ENCODE data around the gene PRSS38. TPM values are rescaled to one million over a fixed set of nuclear protein-coding genes. Genes with fewer than 3 reads are reported as not detected.
"Not testable (repeated sequence)": the region's sequence is repeated elsewhere in the genome, so short reads cannot be mapped to it uniquely, and the experiment has no call there.

The PRSS38 gene
- total and polyA plus RNA-seq, 2 donors (not counting 3 experiments of a cell fraction or from before 2014, with no cell fraction given), result not detected

- BruUV-seq (replicated peaks), result no TSS peak
- Histone ChIP-seq H4K20me1 (replicated peaks; ENCODE audit: control insufficient read depth, extremely low read depth, insufficient read depth, low read length) (no peaks in the 10 kb centered on the region), H3K4me1 (ENCODE audit: control insufficient read depth, extremely low read depth, insufficient read depth, low read length) (no peaks in the 10 kb centered on the region), H3K9ac (replicated peaks; ENCODE audit: extremely low read depth, insufficient read depth, low read length) (no peak overlapping the region), H3K4me2 (ENCODE audit: insufficient read depth, low read length) (no peak overlapping the region), H2AFZ (ENCODE audit: low read depth, low read length) (no peak overlapping the region), H3K79me2 (ENCODE audit: control insufficient read depth, insufficient read depth, low read length) (no peaks in the 10 kb centered on the region), H3K27ac (ENCODE audit: insufficient read depth, low read depth, low read length) (no peak overlapping the region), H3K9me3 (replicated peaks; ENCODE audit: control insufficient read depth, insufficient read depth, low read length) (no peaks in the 10 kb centered on the region), H3K36me3 (ENCODE audit: control insufficient read depth in 2 of 2, extremely low read depth in 1 of 2, insufficient read depth in 2 of 2, low read length in 2 of 2) (no peaks in the 10 kb centered on the region), H3K27me3 (ENCODE audit: control insufficient read depth in 2 of 2, insufficient read depth in 2 of 2, low read length in 2 of 2) (no peaks in the 10 kb centered on the region), H3K4me3 (replicated peaks in 1 of 3; ENCODE audit: insufficient read depth in 1 of 3, low read depth in 1 of 3, low read length in 3 of 3) (no peak overlapping the region), H3K9me1 (replicated peaks; ENCODE audit: control insufficient read depth, extremely low read depth, insufficient read depth, low read length) (no peaks in the 10 kb centered on the region)
- no peak for TF ChIP-seq GATA2 (IDR thresholded peaks at IDR 0.05; ENCODE audit: insufficient read depth, insufficient read length, low read depth, low read length)
- TF ChIP-seq POLR2AphosphoS5 (IDR thresholded peaks at IDR 0.05; ENCODE audit: insufficient read depth, low read depth, low read length), result no peak
- TF ChIP-seq FOS (IDR thresholded peaks at IDR 0.05; ENCODE audit: borderline replicate concordance, insufficient read depth, low read length), result no peak
- TF ChIP-seq POLR2A (IDR thresholded peaks at IDR 0.05; ENCODE audit: low read depth, low read length), result no peak
- no peak for TF ChIP-seq MAX (IDR thresholded peaks at IDR 0.05; ENCODE audit: insufficient read depth, insufficient read length)
- no peak for TF ChIP-seq JUN (IDR thresholded peaks at IDR 0.05; ENCODE audit: borderline replicate concordance, insufficient read depth, insufficient read length, low read depth)
- TF ChIP-seq MYC (IDR thresholded peaks at IDR 0.05; ENCODE audit: low read depth, low read length), result no peak
- TF ChIP-seq EZH2 (IDR thresholded peaks at IDR 0.05; ENCODE audit: borderline replicate concordance, low read depth, low read length, severe bottlenecking), result no peak
- TF ChIP-seq CTCF (IDR thresholded peaks at IDR 0.05; ENCODE audit: extremely low read depth in 1 of 2, insufficient read depth in 1 of 2, low read depth in 1 of 2, low read length in 2 of 2), result no peak
- CTCF ChIA-PET, result no interaction called here
- dilution Hi-C loops (cut with MboI; ENCODE audit: extremely low pct_ligation_motif_present, low sequenced_read_pairs) (no loop called here), intact Hi-C loops (cut with micrococcal nuclease) (no loop called here)
- POLR2A ChIA-PET, result no interaction called here
- FAIRE-seq (no peak), DNase-seq (ENCODE audit: low read depth, low spot score) (no peak)
These were observed 54.9 kb downstream of the PRSS38 start for GRCh38 chr1:227870366-227870765.

GRCh38 chr1:227871892-227872291, 56.4 kb downstream of the PRSS38 start:
- H3K9me3 ChIP-seq (replicated peaks; ENCODE audit: control insufficient read depth, insufficient read depth, low read length); H3K4me3 ChIP-seq (replicated peaks in 1 of 3; ENCODE audit: insufficient read depth in 1 of 3, low read depth in 1 of 3, low read length in 3 of 3); POLR2A ChIA-PET; BruUV-seq (replicated peaks); H4K20me1 ChIP-seq (replicated peaks; ENCODE audit: control insufficient read depth, extremely low read depth, insufficient read depth, low read length); H3K9ac ChIP-seq (replicated peaks; ENCODE audit: extremely low read depth, insufficient read depth, low read length); H3K27me3 ChIP-seq (ENCODE audit: control insufficient read depth in 2 of 2, insufficient read depth in 2 of 2, low read length in 2 of 2); H2AFZ ChIP-seq (ENCODE audit: low read depth, low read length); FAIRE-seq; H3K27ac ChIP-seq (ENCODE audit: insufficient read depth, low read depth, low read length); dilution Hi-C loops (cut with MboI; ENCODE audit: extremely low pct_ligation_motif_present, low sequenced_read_pairs); H3K4me2 ChIP-seq (ENCODE audit: insufficient read depth, low read length); H3K4me1 ChIP-seq (ENCODE audit: control insufficient read depth, extremely low read depth, insufficient read depth, low read length); H3K36me3 ChIP-seq (ENCODE audit: control insufficient read depth in 2 of 2, extremely low read depth in 1 of 2, insufficient read depth in 2 of 2, low read length in 2 of 2); DNase-seq (ENCODE audit: low read depth, low spot score); intact Hi-C loops (cut with micrococcal nuclease); H3K79me2 ChIP-seq (ENCODE audit: control insufficient read depth, insufficient read depth, low read length); H3K9me1 ChIP-seq (replicated peaks; ENCODE audit: control insufficient read depth, extremely low read depth, insufficient read depth, low read length): not testable (repeated sequence)
- CTCF ChIA-PET, result interaction anchor here (1.5 kb wide), 1 partner anchor 10 kb away, joined by 3 read pairs; no protein-coding TSS in a partner anchor

GRCh38 chr1:227877810-227878209, 62.3 kb downstream of the PRSS38 start:
- H3K9me3 ChIP-seq (replicated peaks; ENCODE audit: control insufficient read depth, insufficient read depth, low read length); H3K27ac ChIP-seq (ENCODE audit: insufficient read depth, low read depth, low read length); H3K27me3 ChIP-seq (ENCODE audit: control insufficient read depth in 2 of 2, insufficient read depth in 2 of 2, low read length in 2 of 2); POLR2A ChIA-PET; intact Hi-C loops (cut with micrococcal nuclease); H3K9ac ChIP-seq (replicated peaks; ENCODE audit: extremely low read depth, insufficient read depth, low read length); H3K4me2 ChIP-seq (ENCODE audit: insufficient read depth, low read length); FAIRE-seq; H3K79me2 ChIP-seq (ENCODE audit: control insufficient read depth, insufficient read depth, low read length); H3K4me3 ChIP-seq (replicated peaks in 1 of 3; ENCODE audit: insufficient read depth in 1 of 3, low read depth in 1 of 3, low read length in 3 of 3); dilution Hi-C loops (cut with MboI; ENCODE audit: extremely low pct_ligation_motif_present, low sequenced_read_pairs); H4K20me1 ChIP-seq (replicated peaks; ENCODE audit: control insufficient read depth, extremely low read depth, insufficient read depth, low read length); H2AFZ ChIP-seq (ENCODE audit: low read depth, low read length); BruUV-seq (replicated peaks); H3K4me1 ChIP-seq (ENCODE audit: control insufficient read depth, extremely low read depth, insufficient read depth, low read length); H3K9me1 ChIP-seq (replicated peaks; ENCODE audit: control insufficient read depth, extremely low read depth, insufficient read depth, low read length); H3K36me3 ChIP-seq (ENCODE audit: control insufficient read depth in 2 of 2, extremely low read depth in 1 of 2, insufficient read depth in 2 of 2, low read length in 2 of 2); DNase-seq (ENCODE audit: low read depth, low spot score); CTCF ChIA-PET: not testable (repeated sequence)
